Measurements from ENCODE around the gene FAM151B. TPM values are rescaled to one million over a fixed set of nuclear protein-coding genes. Genes with fewer than 3 reads are reported as not detected.

Gene FAM151B
- total and polyA plus RNA-seq, 2 of the 13 experiments (the other 11 are each of a cell fraction or from before 2014, with no cell fraction given), result 0.61 to 1.0 TPM

DNA sequence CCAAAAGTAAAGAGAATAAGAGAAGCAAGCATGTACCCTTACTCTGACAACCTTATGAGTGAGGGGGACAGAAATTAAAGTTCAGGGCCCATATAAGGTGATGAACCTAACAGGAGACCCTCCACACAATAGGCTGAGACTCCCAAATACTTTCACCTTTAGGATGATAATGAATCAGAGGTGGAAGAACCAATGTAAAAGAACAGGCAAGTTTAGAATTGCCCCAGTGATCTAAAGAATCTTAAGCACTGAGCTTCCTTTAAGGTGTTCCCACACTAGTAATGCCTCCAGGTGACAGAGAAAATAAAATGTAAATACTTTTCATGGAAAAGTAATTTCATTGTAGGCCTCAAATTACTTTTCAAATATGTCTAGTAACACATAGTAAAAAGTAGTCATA is 8.2 kb upstream of the FAM151B start (continued):
- TF ChIP-seq, protein P1, sequence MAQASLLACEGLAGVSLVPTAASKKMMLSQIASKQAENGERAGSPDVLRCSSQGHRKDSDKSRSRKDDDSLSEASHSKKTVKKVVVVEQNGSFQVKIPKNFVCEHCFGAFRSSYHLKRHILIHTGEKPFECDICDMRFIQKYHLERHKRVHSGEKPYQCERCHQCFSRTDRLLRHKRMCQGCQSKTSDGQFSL (CRISPR knock-in tag; IDR thresholded peaks at IDR 0.05), result no peak
- TF ChIP-seq ZNF143 (CRISPR knock-in tag; IDR thresholded peaks at IDR 0.05), result no peak
- TF ChIP-seq, protein P2, sequence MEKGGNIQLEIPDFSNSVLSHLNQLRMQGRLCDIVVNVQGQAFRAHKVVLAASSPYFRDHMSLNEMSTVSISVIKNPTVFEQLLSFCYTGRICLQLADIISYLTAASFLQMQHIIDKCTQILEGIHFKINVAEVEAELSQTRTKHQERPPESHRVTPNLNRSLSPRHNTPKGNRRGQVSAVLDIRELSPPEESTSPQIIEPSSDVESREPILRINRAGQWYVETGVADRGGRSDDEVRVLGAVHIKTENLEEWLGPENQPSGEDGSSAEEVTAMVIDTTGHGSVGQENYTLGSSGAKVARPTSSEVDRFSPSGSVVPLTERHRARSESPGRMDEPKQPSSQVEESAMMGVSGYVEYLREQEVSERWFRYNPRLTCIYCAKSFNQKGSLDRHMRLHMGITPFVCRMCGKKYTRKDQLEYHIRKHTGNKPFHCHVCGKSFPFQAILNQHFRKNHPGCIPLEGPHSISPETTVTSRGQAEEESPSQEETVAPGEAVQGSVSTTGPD (CRISPR knock-in tag; IDR thresholded peaks at IDR 0.05), result no peak
- TF ChIP-seq, protein P3, sequence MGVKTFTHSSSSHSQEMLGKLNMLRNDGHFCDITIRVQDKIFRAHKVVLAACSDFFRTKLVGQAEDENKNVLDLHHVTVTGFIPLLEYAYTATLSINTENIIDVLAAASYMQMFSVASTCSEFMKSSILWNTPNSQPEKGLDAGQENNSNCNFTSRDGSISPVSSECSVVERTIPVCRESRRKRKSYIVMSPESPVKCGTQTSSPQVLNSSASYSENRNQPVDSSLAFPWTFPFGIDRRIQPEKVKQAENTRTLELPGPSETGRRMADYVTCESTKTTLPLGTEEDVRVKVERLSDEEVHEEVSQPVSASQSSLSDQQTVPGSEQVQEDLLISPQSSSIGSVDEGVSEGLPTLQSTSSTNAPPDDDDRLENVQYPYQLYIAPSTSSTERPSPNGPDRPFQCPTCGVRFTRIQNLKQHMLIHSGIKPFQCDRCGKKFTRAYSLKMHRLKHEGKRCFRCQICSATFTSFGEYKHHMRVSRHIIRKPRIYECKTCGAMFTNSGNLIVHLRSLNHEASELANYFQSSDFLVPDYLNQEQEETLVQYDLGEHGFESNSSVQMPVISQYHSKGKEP (CRISPR knock-in tag; IDR thresholded peaks at IDR 0.05), result no peak

DNA sequence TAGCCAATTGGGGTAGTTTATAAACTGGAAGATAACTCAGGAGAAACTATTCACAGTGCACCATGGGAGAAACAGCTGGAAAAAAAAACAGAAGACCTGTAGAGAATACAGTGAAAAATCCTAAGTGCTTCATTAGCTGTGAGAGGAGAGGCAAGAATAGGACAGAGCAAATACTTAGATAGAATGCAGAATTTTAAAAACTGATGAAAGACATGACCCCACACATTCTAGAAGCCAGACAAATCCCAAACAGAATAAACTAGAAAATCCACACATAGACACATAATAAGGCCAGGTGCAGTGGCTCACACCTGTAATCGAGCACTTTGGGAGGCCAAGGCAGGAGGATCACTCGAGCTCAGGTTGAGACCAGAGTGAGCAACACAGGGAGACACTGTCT is 7.5 kb upstream of the FAM151B start:
- H3K36me3 ChIP-seq (replicated peaks in 1 of 2; ENCODE audit: control insufficient read depth in 1 of 2, insufficient read depth in 2 of 2, low read length in 2 of 2), result peaks cover 0 to 12% of the 10 kb centered on the region in 2 experiments; a peak in 4 of 5 replicates
- H3K9me3 ChIP-seq (ENCODE audit: low read length), result no peaks in the 10 kb centered on the region
- H3K27ac ChIP-seq (ENCODE audit: extremely low read length, insufficient read depth, low read length), result no peak overlapping the region
- H3K4me2 ChIP-seq (ENCODE audit: low read depth, low read length), result no peak overlapping the region
- CTCF ChIA-PET (ENCODE audit: low intra/inter-chr PET ratio, low total read pairs), result interaction anchor here (1.8 kb wide), 1 partner anchor 191 kb away, joined by 15 read pairs; no protein-coding TSS in a partner anchor
- in situ Hi-C loops (cut with HindIII; ENCODE audit: extremely low pct_ligation_motif_present, low pct_unique_long_range_greater_than_20kb) (no loop called here), intact Hi-C loops (cut with micrococcal nuclease; ENCODE audit: unreplicated experiment) (loop anchor here (2.0 kb wide), 2 partner anchors 174 to 192 kb away; partner anchors contain the start of genes DHFR and MSH3)
- no TSS peak for BruUV-seq (replicated peaks)
- DNase-seq (ENCODE audit: low spot score), result no peak
- no peak overlapping the region for H3K4me3 ChIP-seq (replicated peaks in 1 of 3; ENCODE audit: insufficient read depth in 1 of 3, low read depth in 2 of 3, low read length in 3 of 3)
- H3K9ac ChIP-seq (ENCODE audit: insufficient read depth, low read depth, low read length), result no peak overlapping the region
- no peaks in the 10 kb centered on the region for H3K27me3 ChIP-seq (ENCODE audit: control insufficient read depth in 1 of 2, insufficient read depth in 2 of 2, low read length in 2 of 2)
- no peak for FAIRE-seq
- no peaks in the 10 kb centered on the region for H4K20me1 ChIP-seq (ENCODE audit: insufficient read depth, low read length)
- POLR2A ChIA-PET, result no interaction called here
- H3K79me2 ChIP-seq (ENCODE audit: insufficient read depth, low read length), result no peaks in the 10 kb centered on the region
- WGBS (ENCODE audit: low lambda C conversion rate), result 93% methylated on average over 2 of the region's 2 CpGs
- no peak overlapping the region for H2AFZ ChIP-seq (ENCODE audit: low read length)
- ATAC-seq, result no peak
- H3K4me1 ChIP-seq (ENCODE audit: insufficient read depth, low read length), result peaks cover 1% of the 10 kb centered on the region
- TF ChIP-seq, protein P4, sequence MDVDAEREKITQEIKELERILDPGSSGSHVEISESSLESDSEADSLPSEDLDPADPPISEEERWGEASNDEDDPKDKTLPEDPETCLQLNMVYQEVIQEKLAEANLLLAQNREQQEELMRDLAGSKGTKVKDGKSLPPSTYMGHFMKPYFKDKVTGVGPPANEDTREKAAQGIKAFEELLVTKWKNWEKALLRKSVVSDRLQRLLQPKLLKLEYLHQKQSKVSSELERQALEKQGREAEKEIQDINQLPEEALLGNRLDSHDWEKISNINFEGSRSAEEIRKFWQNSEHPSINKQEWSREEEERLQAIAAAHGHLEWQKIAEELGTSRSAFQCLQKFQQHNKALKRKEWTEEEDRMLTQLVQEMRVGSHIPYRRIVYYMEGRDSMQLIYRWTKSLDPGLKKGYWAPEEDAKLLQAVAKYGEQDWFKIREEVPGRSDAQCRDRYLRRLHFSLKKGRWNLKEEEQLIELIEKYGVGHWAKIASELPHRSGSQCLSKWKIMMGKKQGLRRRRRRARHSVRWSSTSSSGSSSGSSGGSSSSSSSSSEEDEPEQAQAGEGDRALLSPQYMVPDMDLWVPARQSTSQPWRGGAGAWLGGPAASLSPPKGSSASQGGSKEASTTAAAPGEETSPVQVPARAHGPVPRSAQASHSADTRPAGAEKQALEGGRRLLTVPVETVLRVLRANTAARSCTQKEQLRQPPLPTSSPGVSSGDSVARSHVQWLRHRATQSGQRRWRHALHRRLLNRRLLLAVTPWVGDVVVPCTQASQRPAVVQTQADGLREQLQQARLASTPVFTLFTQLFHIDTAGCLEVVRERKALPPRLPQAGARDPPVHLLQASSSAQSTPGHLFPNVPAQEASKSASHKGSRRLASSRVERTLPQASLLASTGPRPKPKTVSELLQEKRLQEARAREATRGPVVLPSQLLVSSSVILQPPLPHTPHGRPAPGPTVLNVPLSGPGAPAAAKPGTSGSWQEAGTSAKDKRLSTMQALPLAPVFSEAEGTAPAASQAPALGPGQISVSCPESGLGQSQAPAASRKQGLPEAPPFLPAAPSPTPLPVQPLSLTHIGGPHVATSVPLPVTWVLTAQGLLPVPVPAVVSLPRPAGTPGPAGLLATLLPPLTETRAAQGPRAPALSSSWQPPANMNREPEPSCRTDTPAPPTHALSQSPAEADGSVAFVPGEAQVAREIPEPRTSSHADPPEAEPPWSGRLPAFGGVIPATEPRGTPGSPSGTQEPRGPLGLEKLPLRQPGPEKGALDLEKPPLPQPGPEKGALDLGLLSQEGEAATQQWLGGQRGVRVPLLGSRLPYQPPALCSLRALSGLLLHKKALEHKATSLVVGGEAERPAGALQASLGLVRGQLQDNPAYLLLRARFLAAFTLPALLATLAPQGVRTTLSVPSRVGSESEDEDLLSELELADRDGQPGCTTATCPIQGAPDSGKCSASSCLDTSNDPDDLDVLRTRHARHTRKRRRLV (CRISPR knock-in tag; IDR thresholded peaks at IDR 0.05), result no peak
- TF ChIP-seq RFXAP (CRISPR knock-in tag; IDR thresholded peaks at IDR 0.05; ENCODE audit: borderline replicate concordance) (no peak), HNRNPUL1 (IDR thresholded peaks at IDR 0.05; ENCODE audit: low read depth, low read length) (no peak)
- TF ChIP-seq, protein P5, sequence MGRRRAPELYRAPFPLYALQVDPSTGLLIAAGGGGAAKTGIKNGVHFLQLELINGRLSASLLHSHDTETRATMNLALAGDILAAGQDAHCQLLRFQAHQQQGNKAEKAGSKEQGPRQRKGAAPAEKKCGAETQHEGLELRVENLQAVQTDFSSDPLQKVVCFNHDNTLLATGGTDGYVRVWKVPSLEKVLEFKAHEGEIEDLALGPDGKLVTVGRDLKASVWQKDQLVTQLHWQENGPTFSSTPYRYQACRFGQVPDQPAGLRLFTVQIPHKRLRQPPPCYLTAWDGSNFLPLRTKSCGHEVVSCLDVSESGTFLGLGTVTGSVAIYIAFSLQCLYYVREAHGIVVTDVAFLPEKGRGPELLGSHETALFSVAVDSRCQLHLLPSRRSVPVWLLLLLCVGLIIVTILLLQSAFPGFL (CRISPR knock-in tag; IDR thresholded peaks at IDR 0.05), result no peak
- TF ChIP-seq, protein P6, sequence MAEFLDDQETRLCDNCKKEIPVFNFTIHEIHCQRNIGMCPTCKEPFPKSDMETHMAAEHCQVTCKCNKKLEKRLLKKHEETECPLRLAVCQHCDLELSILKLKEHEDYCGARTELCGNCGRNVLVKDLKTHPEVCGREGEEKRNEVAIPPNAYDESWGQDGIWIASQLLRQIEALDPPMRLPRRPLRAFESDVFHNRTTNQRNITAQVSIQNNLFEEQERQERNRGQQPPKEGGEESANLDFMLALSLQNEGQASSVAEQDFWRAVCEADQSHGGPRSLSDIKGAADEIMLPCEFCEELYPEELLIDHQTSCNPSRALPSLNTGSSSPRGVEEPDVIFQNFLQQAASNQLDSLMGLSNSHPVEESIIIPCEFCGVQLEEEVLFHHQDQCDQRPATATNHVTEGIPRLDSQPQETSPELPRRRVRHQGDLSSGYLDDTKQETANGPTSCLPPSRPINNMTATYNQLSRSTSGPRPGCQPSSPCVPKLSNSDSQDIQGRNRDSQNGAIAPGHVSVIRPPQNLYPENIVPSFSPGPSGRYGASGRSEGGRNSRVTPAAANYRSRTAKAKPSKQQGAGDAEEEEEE (CRISPR knock-in tag; IDR thresholded peaks at IDR 0.05; ENCODE audit: borderline replicate concordance), result no peak

Measured in HepG2 (cell line).